ENCODE data around the gene PSPC1.
"Not testable (repeated sequence)": the region's sequence is repeated elsewhere in the genome, so short reads cannot be mapped to it uniquely, and the experiment has no call there.

PSPC1 gene

GRCh38 chr13:19725320-19725719 is 57.4 kb downstream of the PSPC1 start:
- TF ChIP-seq JUND (IDR thresholded peaks at IDR 0.05; ENCODE audit: low read depth) = no peak
- in situ Hi-C loops (cut with HindIII; ENCODE audit: low pct_unique_long_range_greater_than_20kb, low sequenced_read_pairs) = no loop called here
- no peak for DNase-seq (ENCODE audit: low read depth in 1 of 2, low spot score in 1 of 2)

- in situ Hi-C loops (cut with HindIII; ENCODE audit: low pct_unique_long_range_greater_than_20kb, low sequenced_read_pairs) = no loop called here
- TF ChIP-seq JUND (IDR thresholded peaks at IDR 0.05; ENCODE audit: low read depth) = no peak
- DNase-seq (ENCODE audit: low read depth in 1 of 2, low spot score in 1 of 2) = no peak
Measured at GRCh38 chr13:19720039-19720438, 62.7 kb downstream of the PSPC1 start.

- in situ Hi-C loops (cut with HindIII; ENCODE audit: low pct_unique_long_range_greater_than_20kb, low sequenced_read_pairs) = no loop called here
- DNase-seq (ENCODE audit: low read depth in 1 of 2, low spot score in 1 of 2) = no peak
- TF ChIP-seq JUND (IDR thresholded peaks at IDR 0.05; ENCODE audit: low read depth) = no peak
Measured at GRCh38 chr13:19713186-19713965, 69.4 kb downstream of the PSPC1 start.

- DNase-seq (ENCODE audit: low read depth in 1 of 2, low spot score in 1 of 2); in situ Hi-C loops (cut with HindIII; ENCODE audit: low pct_unique_long_range_greater_than_20kb, low sequenced_read_pairs): not testable (repeated sequence)
Measured at GRCh38 chr13:19709782-19710181, 73.0 kb downstream of the PSPC1 start.

- in situ Hi-C loops (cut with HindIII; ENCODE audit: low pct_unique_long_range_greater_than_20kb, low sequenced_read_pairs); DNase-seq (ENCODE audit: low read depth in 1 of 2, low spot score in 1 of 2): not testable (repeated sequence)
Measured at GRCh38 chr13:19709039-19709438, 73.7 kb downstream of the PSPC1 start.

- DNase-seq (ENCODE audit: low read depth in 1 of 2, low spot score in 1 of 2); in situ Hi-C loops (cut with HindIII; ENCODE audit: low pct_unique_long_range_greater_than_20kb, low sequenced_read_pairs): not testable (repeated sequence)
Measured at GRCh38 chr13:19704256-19704655, 78.5 kb downstream of the PSPC1 start.

- in situ Hi-C loops (cut with HindIII; ENCODE audit: low pct_unique_long_range_greater_than_20kb, low sequenced_read_pairs); DNase-seq (ENCODE audit: low read depth in 1 of 2, low spot score in 1 of 2): not testable (repeated sequence)
Measured at GRCh38 chr13:19701619-19702018, 81.1 kb downstream of the PSPC1 start.

- in situ Hi-C loops (cut with HindIII; ENCODE audit: low pct_unique_long_range_greater_than_20kb, low sequenced_read_pairs); DNase-seq (ENCODE audit: low read depth in 1 of 2, low spot score in 1 of 2): not testable (repeated sequence)
Measured at GRCh38 chr13:19700963-19701362, 81.8 kb downstream of the PSPC1 start.

GRCh38 chr13:19695829-19696228 is 86.9 kb downstream of the PSPC1 start:
- in situ Hi-C loops (cut with HindIII; ENCODE audit: low pct_unique_long_range_greater_than_20kb, low sequenced_read_pairs) = no loop called here
- TF ChIP-seq JUND (IDR thresholded peaks at IDR 0.05; ENCODE audit: low read depth) = no peak
- no peak for DNase-seq (ENCODE audit: low read depth in 1 of 2, low spot score in 1 of 2)

- TF ChIP-seq JUND (IDR thresholded peaks at IDR 0.05; ENCODE audit: low read depth) = no peak
- DNase-seq (ENCODE audit: low read depth in 1 of 2, low spot score in 1 of 2) = no peak
- in situ Hi-C loops (cut with HindIII; ENCODE audit: low pct_unique_long_range_greater_than_20kb, low sequenced_read_pairs) = no loop called here
Measured at GRCh38 chr13:19695428-19695827, 87.3 kb downstream of the PSPC1 start.

GRCh38 chr13:19691447-19691846 is 91.3 kb downstream of the PSPC1 start:
- in situ Hi-C loops (cut with HindIII; ENCODE audit: low pct_unique_long_range_greater_than_20kb, low sequenced_read_pairs); DNase-seq (ENCODE audit: low read depth in 1 of 2, low spot score in 1 of 2): not testable (repeated sequence)

- no peak for DNase-seq (ENCODE audit: low read depth in 1 of 2, low spot score in 1 of 2)
- in situ Hi-C loops (cut with HindIII; ENCODE audit: low pct_unique_long_range_greater_than_20kb, low sequenced_read_pairs) = no loop called here
- no peak for TF ChIP-seq JUND (IDR thresholded peaks at IDR 0.05; ENCODE audit: low read depth)
Measured at GRCh38 chr13:19685437-19685836, 97.3 kb downstream of the PSPC1 start.

- TF ChIP-seq JUND (IDR thresholded peaks at IDR 0.05; ENCODE audit: low read depth) = no peak
- no peak for DNase-seq (ENCODE audit: low read depth in 1 of 2, low spot score in 1 of 2)
- in situ Hi-C loops (cut with HindIII; ENCODE audit: low pct_unique_long_range_greater_than_20kb, low sequenced_read_pairs) = no loop called here
Measured at GRCh38 chr13:19685034-19685433, 97.7 kb downstream of the PSPC1 start.

GRCh38 chr13:19681517-19681916 is 101.2 kb downstream of the PSPC1 start:
- in situ Hi-C loops (cut with HindIII; ENCODE audit: low pct_unique_long_range_greater_than_20kb, low sequenced_read_pairs) = no loop called here
- DNase-seq (ENCODE audit: low read depth in 1 of 2, low spot score in 1 of 2) = no peak
- TF ChIP-seq JUND (IDR thresholded peaks at IDR 0.05; ENCODE audit: low read depth) = no peak
